Esophagus muscularis mucosa (tissue), 4 donors: ENCODE data around the gene NCKIPSD. TPM values are rescaled to one million over a fixed set of nuclear protein-coding genes. Genes with fewer than 3 reads are reported as not detected.

Experiments
- DNase-seq: peaks from one replicate; pipeline ENCODE4 v3.0.0-alpha.2; 2017; ENCODE audit errors: extremely low spot score
- H3K27ac ChIP-seq, 4 donors: fragments of 200-600 bp; sonication (generic); replicated peaks in 1 of 4; 1 replicate in 3 of 4; 2 replicates in 1 of 4; pipeline ENCODE4 v1.5.1; 2016 to 2019; ENCODE audit warnings: mild to moderate bottlenecking in 1 of 4
- H3K27me3 ChIP-seq, 4 donors: fragments of 200-600 bp; sonication (generic); one replicate each; pipeline versions ENCODE4 v1.5.1 to v1.6.0; 2016 to 2019
- H3K36me3 ChIP-seq, 4 donors: fragments of 200-600 bp; sonication (generic); one replicate each; pipeline ENCODE4 v1.5.1; 2016 to 2019
- H3K4me1 ChIP-seq, 4 donors: fragments of 200-600 bp; sonication (generic); one replicate each; pipeline ENCODE4 v1.5.1; 2016 to 2019
- H3K4me3 ChIP-seq, 4 donors: fragments of 200-600 bp; sonication (generic); 1 replicate in 2 of 4; 2 replicates in 2 of 4; pipeline ENCODE4 v1.5.1; 2016 to 2019; ENCODE audit warnings: mild to moderate bottlenecking in 4 of 4, moderate library complexity in 1 of 4
- H3K9me3 ChIP-seq, 4 donors: fragments of 200-600 bp; sonication (generic); 1 replicate in 3 of 4; 2 replicates in 1 of 4; pipeline ENCODE4 v1.5.1; 2016 to 2019
- EP300 ChIP-seq: sonication (generic); formaldehyde crosslinking; IDR thresholded peaks from one replicate; pipeline ENCODE4 v1.6.1; 2017; ENCODE audit warnings: antibody characterized with exemption
- POLR2A ChIP-seq: fragments of 450-650 bp; IDR thresholded peaks from one replicate; pipeline ENCODE4 v1.6.1; 2017; ENCODE audit warnings: antibody characterized with exemption, moderate library complexity, mild to moderate bottlenecking, low read depth
- POLR2AphosphoS5 ChIP-seq, 2 donors: sonication (generic); formaldehyde crosslinking; IDR thresholded peaks; one replicate each; pipeline ENCODE4 v1.6.1; 2017; ENCODE audit warnings: antibody characterized with exemption in 2 of 2
- WGBS: methylation state at CpG from one replicate; pipeline ENCODE4 v1.1.5; 2018; 5-methylcytosine and 5-hydroxymethylcytosine counted together
- intact Hi-C: fragments of 100-400 bp; cut with DNase I; formaldehyde crosslinking; loops from one replicate; pipeline ENCODE4 v1.15.1; 2023
- small RNA-seq, 3 donors: library from RNA; depleted of rRNA; stranded (forward); fragments of <200 nt; gene quantifications; one replicate each; pipeline ENCODE3, GENCODE V24; 2016
- total RNA-seq, 4 donors: library from RNA; depleted of rRNA; stranded (reverse); fragments of >200 nt; gene quantifications; one replicate each; pipeline versions ENCODE4 v1.1.0 to v1.2.1, GENCODE V29; 2016

The NCKIPSD gene
- total RNA-seq, 4 donors from 2014 or later, result 18.9 to 34.7 (median 29.1) TPM

- peaks cover 0 to 45% (median 40%) of the 10 kb centered on the region in 4 donors for H3K36me3 ChIP-seq
- no peaks in the 10 kb centered on the region for H3K4me1 ChIP-seq
- intact Hi-C loops, result no loop called here
- H3K9me3 ChIP-seq, result no peaks in the 10 kb centered on the region
- 76% methylated on average over 5 of the region's 6 CpGs for WGBS
- H3K4me3 ChIP-seq, result no peak overlapping the region
- DNase-seq, result no peak
- no peaks in the 10 kb centered on the region for H3K27me3 ChIP-seq
- TF ChIP-seq POLR2AphosphoS5 (IDR thresholded peaks at IDR 0.05) (no peak), EP300 (no peak), POLR2A (no peak)
- H3K27ac ChIP-seq, result no peak overlapping the region
Observed at GRCh38 chr3:48623851-48624547, 61.7 kb downstream of the NCKIPSD start.

Small RNAs within 50 kb of the gene (small RNA-seq; reads per million reads assigned to genes)
- gene AC141002.1, result 0 reads per million in 3 donors

Other genes with a start within 250 kb of the NCKIPSD start
- 10 to 100 TPM; 15.6 to 26.6 (median 23.0) TPM for gene CCDC51, start 245.8 kb downstream of the NCKIPSD start, total RNA-seq
- 100 to 1,000 TPM; 167 to 270 (median 205) TPM for gene TMA7, start 245.7 kb downstream of the NCKIPSD start, total RNA-seq
- 1 to 10 TPM; 4.2 to 8.5 (median 5.3) TPM for gene ATRIP, start 239.2 kb downstream of the NCKIPSD start, total RNA-seq
- 100 to 1,000 TPM; 101 to 158 (median 148) TPM for gene SHISA5, start 181.7 kb downstream of the NCKIPSD start, total RNA-seq
- gene PFKFB4, start 129.1 kb downstream of the NCKIPSD start, total RNA-seq, result 1 to 10 TPM; 1.8 to 2.9 (median 1.9) TPM
- not detected for gene UCN2, start 122.1 kb downstream of the NCKIPSD start, total RNA-seq
- gene COL7A1, start 90.6 kb downstream of the NCKIPSD start, total RNA-seq, result 1 to 10 TPM; 1.2 to 2.9 (median 2.1) TPM
- gene UQCRC1, start 76.3 kb downstream of the NCKIPSD start, total RNA-seq, result 100 to 1,000 TPM; 265 to 340 (median 295) TPM
- not detected for gene TMEM89, start 64.1 kb downstream of the NCKIPSD start, total RNA-seq
- 10 to 100 TPM in 2 of 4 donors, 1 to 10 TPM in 2; 6.1 to 11.7 (median 8.8) TPM for gene SLC26A6, start 50.5 kb downstream of the NCKIPSD start, total RNA-seq
- gene CELSR3, start 23.0 kb downstream of the NCKIPSD start, total RNA-seq, result 1 to 10 TPM in 1 of 4 donors, under 1 TPM in 3; 0.33 to 1.3 (median 0.63) TPM
- gene IP6K2, start 31.3 kb upstream of the NCKIPSD start, total RNA-seq, result 10 to 100 TPM; 31.0 to 57.5 (median 41.2) TPM
- gene PRKAR2A, start 162.0 kb upstream of the NCKIPSD start, total RNA-seq, result 10 to 100 TPM; 30.7 to 43.3 (median 34.2) TPM
- gene SLC25A20, start 213.0 kb upstream of the NCKIPSD start, total RNA-seq, result 10 to 100 TPM; 13.3 to 34.6 (median 21.8) TPM
- 100 to 1,000 TPM in 1 of 4 donors, 10 to 100 TPM in 3; 78.9 to 109 (median 97.5) TPM for gene ARIH2, start 232.9 kb upstream of the NCKIPSD start, total RNA-seq